ENCODE measurements around the gene RECK. TPM values are rescaled to one million over a fixed set of nuclear protein-coding genes. Genes with fewer than 3 reads are reported as not detected.

The RECK gene
- total RNA-seq, 1 experiment from 2014 or later, result 13.2 TPM

DNA sequence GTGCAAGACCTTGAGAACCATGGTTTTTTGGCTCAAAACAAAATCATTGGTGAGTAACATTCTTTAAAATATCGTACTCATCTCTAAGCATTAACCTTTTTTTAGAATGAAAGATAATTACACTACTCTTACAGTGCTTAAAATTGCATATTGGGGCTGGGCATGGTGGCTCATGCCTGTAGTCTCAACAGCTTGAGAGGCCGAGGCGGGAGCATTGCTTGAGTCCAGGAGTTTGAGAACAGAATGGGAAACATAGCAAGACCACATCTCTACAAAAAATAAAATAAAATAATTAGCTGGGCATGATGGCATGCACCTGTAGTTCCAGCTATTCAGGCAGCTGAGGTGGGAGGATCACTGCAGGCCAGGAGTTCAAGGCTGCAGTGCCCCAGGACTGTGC is 2.9 kb upstream of the RECK start:
- ChIA-PET POLR2A (no interaction called here), CTCF (no interaction called here)
- ATAC-seq (no peak), DNase-seq (ENCODE audit: low read depth, low spot score) (no peak)
- BruUV-seq (replicated peaks), result no TSS peak
- peaks cover 34% of the 10 kb centered on the region for H3K27me3 ChIP-seq (ENCODE audit: control insufficient read depth, insufficient read depth, low read length)
- H3K9me3 ChIP-seq (ENCODE audit: control insufficient read depth, insufficient read depth, low read depth, low read length), result no peaks in the 10 kb centered on the region
- H3K4me3 ChIP-seq (ENCODE audit: low read depth in 2 of 2, low read length in 2 of 2), result no peak overlapping the region
- H3K27ac ChIP-seq (ENCODE audit: low read length), result no peak overlapping the region
- peaks cover 9% of the 10 kb centered on the region for H3K4me1 ChIP-seq (ENCODE audit: control insufficient read depth, insufficient read depth, low read length)
- no peaks in the 10 kb centered on the region for H3K36me3 ChIP-seq (ENCODE audit: control insufficient read depth, insufficient read depth, low read length)
- TF ChIP-seq SIN3A (IDR thresholded peaks at IDR 0.05; ENCODE audit: borderline replicate concordance, insufficient read depth, low read depth, low read length), result no peak
- TF ChIP-seq, protein P1, sequence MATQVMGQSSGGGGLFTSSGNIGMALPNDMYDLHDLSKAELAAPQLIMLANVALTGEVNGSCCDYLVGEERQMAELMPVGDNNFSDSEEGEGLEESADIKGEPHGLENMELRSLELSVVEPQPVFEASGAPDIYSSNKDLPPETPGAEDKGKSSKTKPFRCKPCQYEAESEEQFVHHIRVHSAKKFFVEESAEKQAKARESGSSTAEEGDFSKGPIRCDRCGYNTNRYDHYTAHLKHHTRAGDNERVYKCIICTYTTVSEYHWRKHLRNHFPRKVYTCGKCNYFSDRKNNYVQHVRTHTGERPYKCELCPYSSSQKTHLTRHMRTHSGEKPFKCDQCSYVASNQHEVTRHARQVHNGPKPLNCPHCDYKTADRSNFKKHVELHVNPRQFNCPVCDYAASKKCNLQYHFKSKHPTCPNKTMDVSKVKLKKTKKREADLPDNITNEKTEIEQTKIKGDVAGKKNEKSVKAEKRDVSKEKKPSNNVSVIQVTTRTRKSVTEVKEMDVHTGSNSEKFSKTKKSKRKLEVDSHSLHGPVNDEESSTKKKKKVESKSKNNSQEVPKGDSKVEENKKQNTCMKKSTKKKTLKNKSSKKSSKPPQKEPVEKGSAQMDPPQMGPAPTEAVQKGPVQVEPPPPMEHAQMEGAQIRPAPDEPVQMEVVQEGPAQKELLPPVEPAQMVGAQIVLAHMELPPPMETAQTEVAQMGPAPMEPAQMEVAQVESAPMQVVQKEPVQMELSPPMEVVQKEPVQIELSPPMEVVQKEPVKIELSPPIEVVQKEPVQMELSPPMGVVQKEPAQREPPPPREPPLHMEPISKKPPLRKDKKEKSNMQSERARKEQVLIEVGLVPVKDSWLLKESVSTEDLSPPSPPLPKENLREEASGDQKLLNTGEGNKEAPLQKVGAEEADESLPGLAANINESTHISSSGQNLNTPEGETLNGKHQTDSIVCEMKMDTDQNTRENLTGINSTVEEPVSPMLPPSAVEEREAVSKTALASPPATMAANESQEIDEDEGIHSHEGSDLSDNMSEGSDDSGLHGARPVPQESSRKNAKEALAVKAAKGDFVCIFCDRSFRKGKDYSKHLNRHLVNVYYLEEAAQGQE (IDR thresholded peaks at IDR 0.05; ENCODE audit: insufficient read depth in 1 of 2, low read depth in 2 of 2, low read length in 1 of 2), result no peak
- TF ChIP-seq TCF7L2 (IDR thresholded peaks at IDR 0.05; ENCODE audit: low read depth, low read length), result no peak
- no peak for TF ChIP-seq POLR2AphosphoS5 (IDR thresholded peaks at IDR 0.05; ENCODE audit: low read depth, low read length)
- TF ChIP-seq, protein P2, sequence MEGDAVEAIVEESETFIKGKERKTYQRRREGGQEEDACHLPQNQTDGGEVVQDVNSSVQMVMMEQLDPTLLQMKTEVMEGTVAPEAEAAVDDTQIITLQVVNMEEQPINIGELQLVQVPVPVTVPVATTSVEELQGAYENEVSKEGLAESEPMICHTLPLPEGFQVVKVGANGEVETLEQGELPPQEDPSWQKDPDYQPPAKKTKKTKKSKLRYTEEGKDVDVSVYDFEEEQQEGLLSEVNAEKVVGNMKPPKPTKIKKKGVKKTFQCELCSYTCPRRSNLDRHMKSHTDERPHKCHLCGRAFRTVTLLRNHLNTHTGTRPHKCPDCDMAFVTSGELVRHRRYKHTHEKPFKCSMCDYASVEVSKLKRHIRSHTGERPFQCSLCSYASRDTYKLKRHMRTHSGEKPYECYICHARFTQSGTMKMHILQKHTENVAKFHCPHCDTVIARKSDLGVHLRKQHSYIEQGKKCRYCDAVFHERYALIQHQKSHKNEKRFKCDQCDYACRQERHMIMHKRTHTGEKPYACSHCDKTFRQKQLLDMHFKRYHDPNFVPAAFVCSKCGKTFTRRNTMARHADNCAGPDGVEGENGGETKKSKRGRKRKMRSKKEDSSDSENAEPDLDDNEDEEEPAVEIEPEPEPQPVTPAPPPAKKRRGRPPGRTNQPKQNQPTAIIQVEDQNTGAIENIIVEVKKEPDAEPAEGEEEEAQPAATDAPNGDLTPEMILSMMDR (IDR thresholded peaks at IDR 0.05), result no peak
- in situ Hi-C loops (cut with HindIII; ENCODE audit: low pct_unique_long_range_greater_than_20kb, low sequenced_read_pairs), result no loop called here
- intact Hi-C loops (cut with micrococcal nuclease; ENCODE audit: unreplicated experiment), result no loop called here

DNA sequence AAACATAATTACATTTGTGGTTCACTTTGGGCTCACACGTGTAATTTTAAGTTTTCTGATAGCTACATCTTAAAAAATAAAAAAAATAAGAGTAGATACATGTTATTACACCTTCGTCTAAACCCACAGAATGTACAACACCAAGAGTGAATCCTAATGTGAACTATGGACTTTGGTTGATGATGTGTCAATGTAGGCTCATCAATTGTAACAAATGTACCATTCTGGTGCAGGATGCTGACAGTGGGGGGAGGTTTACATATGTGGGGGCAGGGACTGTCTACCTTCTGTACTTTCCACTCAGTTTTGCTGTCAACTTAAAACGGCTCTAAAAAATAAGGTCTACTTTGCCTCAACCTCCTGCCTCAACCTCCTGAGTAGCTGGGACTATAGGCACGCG is 2.5 kb upstream of the RECK start:
- CTCF ChIA-PET, result no interaction called here
- no peak for ATAC-seq
- H3K4me3 ChIP-seq (ENCODE audit: low read depth in 2 of 2, low read length in 2 of 2), result no peak overlapping the region
- BruUV-seq (replicated peaks), result no TSS peak
- POLR2A ChIA-PET, result no interaction called here
- H3K36me3 ChIP-seq (ENCODE audit: control insufficient read depth, insufficient read depth, low read length), result no peaks in the 10 kb centered on the region
- no peak for DNase-seq (ENCODE audit: low read depth, low spot score)
- TF ChIP-seq, protein P1 (IDR thresholded peaks at IDR 0.05; ENCODE audit: insufficient read depth in 1 of 2, low read depth in 2 of 2, low read length in 1 of 2), result no peak
- no peak for TF ChIP-seq TCF7L2 (IDR thresholded peaks at IDR 0.05; ENCODE audit: low read depth, low read length)
- no peak for TF ChIP-seq SIN3A (IDR thresholded peaks at IDR 0.05; ENCODE audit: borderline replicate concordance, insufficient read depth, low read depth, low read length)
- no peak for TF ChIP-seq POLR2AphosphoS5 (IDR thresholded peaks at IDR 0.05; ENCODE audit: low read depth, low read length)
- TF ChIP-seq, protein P2 (IDR thresholded peaks at IDR 0.05), result no peak
- H3K9me3 ChIP-seq (ENCODE audit: control insufficient read depth, insufficient read depth, low read depth, low read length), result no peaks in the 10 kb centered on the region
- intact Hi-C loops (cut with micrococcal nuclease; ENCODE audit: unreplicated experiment), result no loop called here
- H3K27me3 ChIP-seq (ENCODE audit: control insufficient read depth, insufficient read depth, low read length), result peaks cover 29% of the 10 kb centered on the region
- in situ Hi-C loops (cut with HindIII; ENCODE audit: low pct_unique_long_range_greater_than_20kb, low sequenced_read_pairs), result no loop called here
- H3K4me1 ChIP-seq (ENCODE audit: control insufficient read depth, insufficient read depth, low read length), result peaks cover 9% of the 10 kb centered on the region
- no peak overlapping the region for H3K27ac ChIP-seq (ENCODE audit: low read length)
